IMR-90 (cell line): ENCODE data around the gene VIPR1. TPM values are rescaled to one million over a fixed set of nuclear protein-coding genes. Genes with fewer than 3 reads are reported as not detected.

Experiments used
- ATAC-seq: fragments of 200-7000 bp; cut with Tn5 transposase; 2 replicates; pipeline ENCODE4 v1.9.1; 2020; ENCODE audit warnings: low read depth, mild to moderate bottlenecking, moderate library complexity
- BruUV-seq: library from RNA; stranded (reverse); fragments of 400-500 nt; replicated peaks from 2 replicates; lab custom pipeline; 2021; lab: Mats Ljungman, UMichigan
- CTCF ChIA-PET: fragments of 300-600 bp; formaldehyde crosslinking; extraction: SDS; loops from one replicate; lab custom pipeline; 2021; ENCODE audit warnings: antibody characterized with exemption; lab: Yijun Ruan, JAX
- POLR2A ChIA-PET: fragments of 300-600 bp; sonication (Branson Sonifier 250); formaldehyde crosslinking; loops from one replicate; lab custom pipeline; 2022; ENCODE audit warnings: antibody characterized with exemption; ENCODE audit not compliant: unreplicated experiment; lab: Charles Lee
- DNase-seq: peaks from one replicate; pipeline ENCODE4 v3.0.0; 2013
- H2AFZ ChIP-seq: replicated peaks from 2 replicates; pipeline ENCODE3; 2013; ENCODE audit warnings: low read length, mild to moderate bottlenecking; ENCODE audit not compliant: poor library complexity
- H2AK5ac ChIP-seq: 2 replicates; pipeline ENCODE4 v1.6.1; 2013; ENCODE audit warnings: low read depth, low read length, inconsistent platforms
- H2AK9ac ChIP-seq: replicated peaks from 2 replicates; pipeline ENCODE3; 2013; ENCODE audit warnings: mild to moderate bottlenecking, low read depth, low read length, moderate library complexity; ENCODE audit not compliant: poor library complexity
- H2BK120ac ChIP-seq: 2 replicates; pipeline ENCODE4 v1.6.1; 2013; ENCODE audit warnings: low read depth, low read length, inconsistent platforms
- H2BK15ac ChIP-seq: 3 replicates; pipeline ENCODE4 v1.6.1; 2013; ENCODE audit warnings: low read depth, low read length, inconsistent platforms
- H2BK20ac ChIP-seq: 2 replicates; pipeline ENCODE4 v1.6.1; 2013; ENCODE audit warnings: low read depth, mild to moderate bottlenecking, inconsistent platforms, low read length, moderate library complexity
- H2BK5ac ChIP-seq: 2 replicates; pipeline ENCODE4 v1.6.1; 2013; ENCODE audit warnings: mild to moderate bottlenecking, low read depth, low read length, inconsistent platforms; ENCODE audit not compliant: poor library complexity, severe bottlenecking
- H3K14ac ChIP-seq: replicated peaks from 2 replicates; pipeline ENCODE4 v1.6.1; 2013; ENCODE audit warnings: low read depth, low read length, inconsistent platforms
- H3K18ac ChIP-seq: 2 replicates; pipeline ENCODE4 v1.6.1; 2013; ENCODE audit warnings: low read depth, low read length, control low read depth
- H3K23ac ChIP-seq: 2 replicates; pipeline ENCODE4 v1.6.1; 2013; ENCODE audit warnings: low read depth, low read length, inconsistent platforms
- H3K27ac ChIP-seq: 2 replicates; pipeline ENCODE4 v1.5.1; 2013; ENCODE audit warnings: mild to moderate bottlenecking, control low read depth, low read length; ENCODE audit not compliant: insufficient read depth
- H3K27me3 ChIP-seq: 2 replicates; pipeline ENCODE4 v1.6.1; 2013; ENCODE audit warnings: low read length; ENCODE audit not compliant: control insufficient read depth, insufficient read depth
- H3K36me3 ChIP-seq: 2 replicates; pipeline ENCODE4 v1.6.1; 2013; ENCODE audit warnings: low read length, mixed read lengths; ENCODE audit not compliant: control insufficient read depth, insufficient read depth
- H3K4ac ChIP-seq: 2 replicates; pipeline ENCODE4 v1.6.1; 2013; ENCODE audit warnings: low read depth, low read length, inconsistent platforms
- H3K4me1 ChIP-seq: 2 replicates; pipeline ENCODE4 v1.6.1; 2013; ENCODE audit warnings: low read length, mixed read lengths; ENCODE audit not compliant: control insufficient read depth, insufficient read depth
- H3K4me2 ChIP-seq: 2 replicates; pipeline ENCODE4 v1.6.1; 2013; ENCODE audit warnings: low read depth, mild to moderate bottlenecking, control low read depth, low read length, moderate library complexity
- H3K4me3 ChIP-seq: 2 replicates; pipeline ENCODE4 v1.5.1; 2013; ENCODE audit warnings: low read depth, mild to moderate bottlenecking, control low read depth, low read length, moderate library complexity; ENCODE audit not compliant: insufficient read depth
- H3K56ac ChIP-seq: 2 replicates; pipeline ENCODE4 v1.6.1; 2013; ENCODE audit warnings: low read length, inconsistent platforms; ENCODE audit not compliant: insufficient read depth; ENCODE audit errors: extremely low read depth
- H3K79me1 ChIP-seq, 2 experiments: 2 replicates each; pipeline ENCODE4 v1.6.1; 2013; ENCODE audit warnings: low read length in 2 of 2, inconsistent platforms in 1 of 2, low read depth in 1 of 2
- H3K9ac ChIP-seq: 2 replicates; pipeline ENCODE4 v1.6.1; 2013; ENCODE audit warnings: low read depth, low read length, control low read depth
- H3K9me1 ChIP-seq: 2 replicates; pipeline ENCODE4 v1.6.1; 2013; ENCODE audit warnings: low read length, inconsistent platforms; ENCODE audit not compliant: insufficient read depth
- H3K9me3 ChIP-seq: 2 replicates; pipeline ENCODE4 v1.6.1; 2013; ENCODE audit warnings: low read length; ENCODE audit not compliant: control insufficient read depth, insufficient read depth
- H4K20me1 ChIP-seq: 2 replicates; pipeline ENCODE4 v1.6.1; 2013; ENCODE audit warnings: low read length, inconsistent platforms; ENCODE audit not compliant: insufficient read depth
- H4K5ac ChIP-seq: 2 replicates; pipeline ENCODE4 v1.6.1; 2013; ENCODE audit warnings: mild to moderate bottlenecking, low read depth, low read length, control low read depth
- H4K8ac ChIP-seq, 2 experiments: 2 replicates each; pipeline ENCODE4 v1.6.1; 2013; ENCODE audit warnings: low read depth in 2 of 2, low read length in 2 of 2, control low read depth in 1 of 2, inconsistent platforms in 1 of 2
- H4K91ac ChIP-seq: 2 replicates; pipeline ENCODE4 v1.6.1; 2013; ENCODE audit warnings: low read depth, low read length, inconsistent platforms; ENCODE audit not compliant: insufficient read depth
- BHLHE40 ChIP-seq: fragments of 150-350 bp; IDR thresholded peaks from 2 replicates; pipeline ENCODE4 v1.6.1; 2016; ENCODE audit warnings: mild to moderate bottlenecking, low read depth, low read length
- CEBPB ChIP-seq: IDR thresholded peaks from 2 replicates; pipeline ENCODE4 v1.6.1; 2012; ENCODE audit warnings: low read depth, low read length, improper control_type of control experiment
- CHD1 ChIP-seq: IDR thresholded peaks from 2 replicates; pipeline ENCODE4 v1.6.1; 2012; ENCODE audit warnings: low read depth, low read length, improper control_type of control experiment
- CTCF ChIP-seq: conservative IDR thresholded peaks from 2 replicates; pipeline ENCODE4 v1.5.1; 2012; ENCODE audit warnings: mild to moderate bottlenecking, low read depth, low read length, improper control_type of control experiment
- FOS ChIP-seq: fragments of 150-350 bp; IDR thresholded peaks from 2 replicates; pipeline ENCODE4 v1.6.1; 2016; ENCODE audit warnings: low read depth, low read length
- MAFK ChIP-seq: IDR thresholded peaks from 2 replicates; pipeline ENCODE4 v1.6.1; 2012; ENCODE audit warnings: low read depth, low read length, improper control_type of control experiment
- MAZ ChIP-seq: IDR thresholded peaks from 2 replicates; pipeline ENCODE4 v1.6.1; 2012; ENCODE audit warnings: low read depth, mild to moderate bottlenecking, low read length, improper control_type of control experiment, moderate library complexity, borderline replicate concordance
- MXI1 ChIP-seq: IDR thresholded peaks from 2 replicates; pipeline ENCODE4 v1.6.1; 2012; ENCODE audit warnings: low read depth, mild to moderate bottlenecking, low read length, moderate library complexity, borderline replicate concordance
- POLR2A ChIP-seq: IDR thresholded peaks from 2 replicates; pipeline ENCODE4 v1.6.1; 2012; ENCODE audit warnings: mild to moderate bottlenecking, low read depth, low read length
- RAD21 ChIP-seq: IDR thresholded peaks from 2 replicates; pipeline ENCODE4 v1.6.1; 2012; ENCODE audit warnings: low read length, improper control_type of control experiment
- RCOR1 ChIP-seq: IDR thresholded peaks from 2 replicates; pipeline ENCODE4 v1.6.1; 2012; ENCODE audit warnings: mild to moderate bottlenecking, low read length, improper control_type of control experiment; ENCODE audit not compliant: insufficient replicate concordance
- RFX5 ChIP-seq: IDR thresholded peaks from 2 replicates; pipeline ENCODE4 v1.8.0; 2012; ENCODE audit warnings: low read depth, mild to moderate bottlenecking, low read length, moderate library complexity
- SMC3 ChIP-seq: fragments of 150-350 bp; IDR thresholded peaks from 2 replicates; pipeline ENCODE4 v1.6.1; 2016; ENCODE audit warnings: low read depth, mild to moderate bottlenecking, antibody characterized with exemption, low read length, moderate library complexity
- WGBS, 2 experiments: methylation state at CpG; one replicate each; pipeline versions ENCODE4 v1.1.5 to v1.1.7; 2013; ENCODE audit warnings: missing lambda C conversion rate in 2 of 2; ENCODE audit not compliant: insufficient read length in 1 of 2; ENCODE audit errors: extremely low coverage in 2 of 2; 5-methylcytosine and 5-hydroxymethylcytosine counted together
- dilution Hi-C: fragments of 300-500 bp; cut with HindIII; formaldehyde crosslinking; loops from one replicate; pipeline ENCODE4 v1.14.3; 2018; ENCODE audit warnings: low sequenced_read_pairs; ENCODE audit not compliant: unreplicated experiment
- in situ Hi-C: fragments of 300-500 bp; cut with MboI; formaldehyde crosslinking; loops from 3 replicates; pipeline ENCODE4 v1.14.3; 2019; ENCODE audit warnings: low sequenced_read_pairs, inconsistent platforms, mixed read lengths
- intact Hi-C: fragments of 100-400 bp; cut with micrococcal nuclease; formaldehyde crosslinking; loops from 2 replicates; pipeline ENCODE4 v1.10.0; 2022
- polyA plus RNA-seq, 3 experiments: library from polyadenylated mRNA; depleted of rRNA; stranded (reverse); fragments of >200 nt; gene quantifications; 2 replicates each; pipeline ENCODE4 v1.2.3, GENCODE V29; 2012; ENCODE audit warnings: low replicate concordance in 1 of 3
- total RNA-seq: library from RNA; depleted of rRNA; stranded (reverse); fragments of >200 nt; gene quantifications from 2 replicates; pipeline ENCODE4 v1.2.3, GENCODE V29; 2012
- TF ChIP-seq, protein P1 (sequence below): fragments of 150-350 bp; IDR thresholded peaks from 2 replicates; pipeline ENCODE4 v1.6.1; 2017; ENCODE audit warnings: mild to moderate bottlenecking, antibody characterized with exemption, low read length, low read depth
- TF ChIP-seq, protein P2 (sequence below): fragments of 150-350 bp; IDR thresholded peaks from 2 replicates; pipeline ENCODE4 v1.6.1; 2016; ENCODE audit warnings: low read depth, mild to moderate bottlenecking, low read length, moderate library complexity, borderline replicate concordance

VIPR1 gene
- total and polyA plus RNA-seq, 2 of the 4 experiments (the other 2 are of a cell fraction) = not detected

DNA sequence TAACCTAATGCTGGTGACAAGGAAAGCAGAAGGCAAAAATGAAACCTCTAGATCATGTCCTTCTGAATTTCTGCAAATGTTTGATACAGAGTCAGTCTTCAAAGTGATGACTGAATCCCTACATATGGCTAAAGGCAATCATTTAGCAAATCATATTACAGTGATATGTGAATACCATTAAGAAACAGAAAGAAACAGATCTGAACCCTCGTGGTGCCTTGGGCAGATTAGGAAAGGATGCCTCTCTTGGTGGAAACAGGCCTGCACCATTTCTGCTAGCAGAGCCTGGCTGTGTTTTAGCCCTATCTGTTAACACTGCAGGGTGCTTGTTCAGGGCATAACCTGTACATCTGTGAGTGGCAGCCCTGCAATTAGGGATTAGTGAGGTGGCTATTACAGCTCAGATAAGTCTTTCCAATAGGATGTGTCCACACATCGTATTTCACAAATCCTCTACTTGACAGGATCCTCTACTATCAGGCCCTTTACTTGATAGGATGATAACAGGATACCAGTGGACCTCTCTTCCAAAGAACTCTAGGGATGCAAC lies 67.2 kb downstream of the VIPR1 start:
- H2AK5ac ChIP-seq = no peak overlapping the region
- peaks cover 9% of the 10 kb centered on the region for H4K20me1 ChIP-seq
- H3K14ac ChIP-seq = no peak overlapping the region
- intact Hi-C loops = no loop called here
- H3K9ac ChIP-seq = no peak overlapping the region
- H3K27ac ChIP-seq = no peak overlapping the region
- no peaks in the 10 kb centered on the region for H3K9me3 ChIP-seq
- H2BK120ac ChIP-seq = no peak overlapping the region
- no peak overlapping the region for H3K23ac ChIP-seq
- in situ Hi-C loops = no loop called here
- H2BK20ac ChIP-seq = no peak overlapping the region
- no peaks in the 10 kb centered on the region for H3K27me3 ChIP-seq
- BruUV-seq = no TSS peak
- H3K79me1 ChIP-seq = peaks cover 39 to 44% of the 10 kb centered on the region in 2 experiments
- ATAC-seq (no peak), DNase-seq (no peak)
- H3K4me1 ChIP-seq = no peaks in the 10 kb centered on the region
- H3K4me3 ChIP-seq = no peak overlapping the region
- H2AFZ ChIP-seq = no peak overlapping the region
- H2BK15ac ChIP-seq = no peak overlapping the region
- peaks cover 5% of the 10 kb centered on the region; the same call in 1 of the 2 replicates for H3K9me1 ChIP-seq
- H3K4ac ChIP-seq = no peak overlapping the region
- ChIA-PET CTCF (no interaction called here), POLR2A (no interaction called here)
- H2BK5ac ChIP-seq = no peak overlapping the region
- dilution Hi-C loops = no loop called here
- H3K56ac ChIP-seq = no peak overlapping the region
- no peak overlapping the region for H3K18ac ChIP-seq
- WGBS, 2 experiments = no CpG with 5 or more reads among the region's 2 CpGs
- TF ChIP-seq, protein P1, sequence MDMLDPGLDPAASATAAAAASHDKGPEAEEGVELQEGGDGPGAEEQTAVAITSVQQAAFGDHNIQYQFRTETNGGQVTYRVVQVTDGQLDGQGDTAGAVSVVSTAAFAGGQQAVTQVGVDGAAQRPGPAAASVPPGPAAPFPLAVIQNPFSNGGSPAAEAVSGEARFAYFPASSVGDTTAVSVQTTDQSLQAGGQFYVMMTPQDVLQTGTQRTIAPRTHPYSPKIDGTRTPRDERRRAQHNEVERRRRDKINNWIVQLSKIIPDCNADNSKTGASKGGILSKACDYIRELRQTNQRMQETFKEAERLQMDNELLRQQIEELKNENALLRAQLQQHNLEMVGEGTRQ = no peak
- TF ChIP-seq RCOR1 (no peak), MAFK (no peak), FOS (no peak), POLR2A (no peak), CTCF (no peak), RAD21 (no peak), BHLHE40 (no peak), SMC3 (no peak), CHD1 (no peak), RFX5 (no peak), MAZ (no peak), CEBPB (no peak), MXI1 (no peak)
- TF ChIP-seq, protein P2, sequence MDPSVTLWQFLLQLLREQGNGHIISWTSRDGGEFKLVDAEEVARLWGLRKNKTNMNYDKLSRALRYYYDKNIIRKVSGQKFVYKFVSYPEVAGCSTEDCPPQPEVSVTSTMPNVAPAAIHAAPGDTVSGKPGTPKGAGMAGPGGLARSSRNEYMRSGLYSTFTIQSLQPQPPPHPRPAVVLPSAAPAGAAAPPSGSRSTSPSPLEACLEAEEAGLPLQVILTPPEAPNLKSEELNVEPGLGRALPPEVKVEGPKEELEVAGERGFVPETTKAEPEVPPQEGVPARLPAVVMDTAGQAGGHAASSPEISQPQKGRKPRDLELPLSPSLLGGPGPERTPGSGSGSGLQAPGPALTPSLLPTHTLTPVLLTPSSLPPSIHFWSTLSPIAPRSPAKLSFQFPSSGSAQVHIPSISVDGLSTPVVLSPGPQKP = no peak
- H3K36me3 ChIP-seq = peaks cover 21% of the 10 kb centered on the region
- H2AK9ac ChIP-seq = no peak overlapping the region
- no peak overlapping the region for H3K4me2 ChIP-seq
- no peak overlapping the region for H4K91ac ChIP-seq
- H4K8ac ChIP-seq = no peak overlapping the region
- no peak overlapping the region for H4K5ac ChIP-seq
